Measurements from ENCODE around the gene IL25.
A peak's percentile ranks its signal among the peaks of the same experiment; 100 is the strongest.

The IL25 gene

GRCh38 chr14:23353433-23353780, 19.2 kb upstream of the IL25 start:
- H3K4me1 ChIP-seq (ENCODE audit: control insufficient read depth in 5 of 5, insufficient read depth in 5 of 5, low read length in 5 of 5): peaks cover 2 to 18% (median 17%) of the 10 kb centered on the region in 5 donors
- peaks cover 2 to 19% (median 10%) of the 10 kb centered on the region in 5 donors for H3K27me3 ChIP-seq (ENCODE audit: control insufficient read depth in 5 of 5, insufficient read depth in 4 of 5, low read length in 5 of 5)
- H3K36me3 ChIP-seq (ENCODE audit: control insufficient read depth in 5 of 5, insufficient read depth in 5 of 5, low read length in 5 of 5): peaks cover 0 to 15% (median 7%) of the 10 kb centered on the region in 5 donors
- no peak overlapping the region for H3K4me3 ChIP-seq (ENCODE audit: low read depth in 1 of 5, low read length in 5 of 5)
- no peak overlapping the region for H3K9ac ChIP-seq (ENCODE audit: low read length in 5 of 5)
- no peak overlapping the region for H3K27ac ChIP-seq (ENCODE audit: low read depth, low read length)
- H3K9me3 ChIP-seq (ENCODE audit: control insufficient read depth in 5 of 5, low read length in 5 of 5): no peaks in the 10 kb centered on the region

- Histone ChIP-seq H3K27me3 (ENCODE audit: control insufficient read depth in 5 of 5, insufficient read depth in 4 of 5, low read length in 5 of 5) (peaks cover 2 to 19% (median 10%) of the 10 kb centered on the region in 5 donors), H3K9ac (ENCODE audit: low read length in 5 of 5) (no peak overlapping the region), H3K36me3 (ENCODE audit: control insufficient read depth in 5 of 5, insufficient read depth in 5 of 5, low read length in 5 of 5) (peaks cover 0 to 25% (median 13%) of the 10 kb centered on the region in 5 donors), H3K4me1 (ENCODE audit: control insufficient read depth in 5 of 5, insufficient read depth in 5 of 5, low read length in 5 of 5) (peaks cover 2 to 18% (median 17%) of the 10 kb centered on the region in 5 donors), H3K4me3 (ENCODE audit: low read depth in 1 of 5, low read length in 5 of 5) (no peak overlapping the region), H3K27ac (ENCODE audit: low read depth, low read length) (no peak overlapping the region), H3K9me3 (ENCODE audit: control insufficient read depth in 5 of 5, low read length in 5 of 5) (no peaks in the 10 kb centered on the region)
Measured at GRCh38 chr14:23354990-23355389, 17.6 kb upstream of the IL25 start.

GRCh38 chr14:23355871-23356435, 16.7 kb upstream of the IL25 start:
- Histone ChIP-seq H3K36me3 (ENCODE audit: control insufficient read depth in 5 of 5, insufficient read depth in 5 of 5, low read length in 5 of 5) (peaks cover 0 to 30% (median 14%) of the 10 kb centered on the region in 5 donors), H3K27me3 (ENCODE audit: control insufficient read depth in 5 of 5, insufficient read depth in 4 of 5, low read length in 5 of 5) (peaks cover 2 to 17% (median 10%) of the 10 kb centered on the region in 5 donors), H3K4me3 (ENCODE audit: low read depth in 1 of 5, low read length in 5 of 5) (no peak overlapping the region), H3K4me1 (ENCODE audit: control insufficient read depth in 5 of 5, insufficient read depth in 5 of 5, low read length in 5 of 5) (peaks cover 2 to 21% (median 17%) of the 10 kb centered on the region in 5 donors), H3K9ac (ENCODE audit: low read length in 5 of 5) (no peak overlapping the region), H3K27ac (ENCODE audit: low read depth, low read length) (no peak overlapping the region), H3K9me3 (ENCODE audit: control insufficient read depth in 5 of 5, low read length in 5 of 5) (no peaks in the 10 kb centered on the region)

DNA sequence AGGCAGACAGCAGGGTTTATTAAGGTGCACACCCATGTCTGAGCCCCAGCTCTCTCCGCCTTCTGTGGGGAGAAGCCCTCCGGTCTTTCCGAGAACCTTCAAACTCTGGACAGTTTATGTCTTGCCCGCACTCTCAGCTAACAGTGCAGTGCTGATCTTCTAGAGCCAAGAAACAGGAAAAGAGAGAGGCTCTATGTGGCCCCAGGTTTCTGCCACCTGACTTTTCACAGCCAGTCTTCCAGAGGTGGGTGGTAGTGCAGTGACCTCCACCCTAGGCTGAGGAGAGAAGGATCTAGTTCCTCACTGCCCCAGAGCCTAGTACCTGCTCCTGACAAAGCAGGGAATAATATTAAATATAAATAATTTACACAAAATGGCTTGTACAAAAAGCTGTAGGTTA, 15.9 kb upstream of the IL25 start:
- Histone ChIP-seq H3K36me3 (ENCODE audit: control insufficient read depth in 5 of 5, insufficient read depth in 5 of 5, low read length in 5 of 5) (peaks cover 0 to 30% (median 14%) of the 10 kb centered on the region in 5 donors), H3K27ac (ENCODE audit: low read depth, low read length) (no peak overlapping the region), H3K9ac (ENCODE audit: low read length in 5 of 5) (no peak overlapping the region), H3K9me3 (ENCODE audit: control insufficient read depth in 5 of 5, low read length in 5 of 5) (no peaks in the 10 kb centered on the region), H3K4me1 (ENCODE audit: control insufficient read depth in 5 of 5, insufficient read depth in 5 of 5, low read length in 5 of 5) (peaks cover 2 to 20% (median 16%) of the 10 kb centered on the region in 5 donors), H3K4me3 (ENCODE audit: low read depth in 1 of 5, low read length in 5 of 5) (no peak overlapping the region), H3K27me3 (ENCODE audit: control insufficient read depth in 5 of 5, insufficient read depth in 4 of 5, low read length in 5 of 5) (peaks cover 0 to 10% (median 4%) of the 10 kb centered on the region in 5 donors)

- no peak overlapping the region for H3K27ac ChIP-seq (ENCODE audit: low read depth, low read length)
- no peaks in the 10 kb centered on the region for H3K9me3 ChIP-seq (ENCODE audit: control insufficient read depth in 5 of 5, low read length in 5 of 5)
- peaks cover 0 to 4% (median 0%) of the 10 kb centered on the region in 5 donors for H3K27me3 ChIP-seq (ENCODE audit: control insufficient read depth in 5 of 5, insufficient read depth in 4 of 5, low read length in 5 of 5)
- no peak overlapping the region for H3K4me3 ChIP-seq (ENCODE audit: low read depth in 1 of 5, low read length in 5 of 5)
- H3K4me1 ChIP-seq (ENCODE audit: control insufficient read depth in 5 of 5, insufficient read depth in 5 of 5, low read length in 5 of 5): peaks cover 2 to 19% (median 16%) of the 10 kb centered on the region in 5 donors
- no peak overlapping the region for H3K9ac ChIP-seq (ENCODE audit: low read length in 5 of 5)
- H3K36me3 ChIP-seq (ENCODE audit: control insufficient read depth in 5 of 5, insufficient read depth in 5 of 5, low read length in 5 of 5): peaks cover 0 to 30% (median 14%) of the 10 kb centered on the region in 5 donors
Measured at GRCh38 chr14:23357261-23357660, 15.3 kb upstream of the IL25 start.

GRCh38 chr14:23358042-23358441, 14.6 kb upstream of the IL25 start:
- H3K36me3 ChIP-seq (ENCODE audit: control insufficient read depth in 5 of 5, insufficient read depth in 5 of 5, low read length in 5 of 5): peaks cover 0 to 30% (median 14%) of the 10 kb centered on the region in 5 donors
- H3K9ac ChIP-seq (ENCODE audit: low read length in 5 of 5): no peak overlapping the region
- H3K9me3 ChIP-seq (ENCODE audit: control insufficient read depth in 5 of 5, low read length in 5 of 5): no peaks in the 10 kb centered on the region
- peaks cover 0 to 2% (median 0%) of the 10 kb centered on the region in 5 donors for H3K27me3 ChIP-seq (ENCODE audit: control insufficient read depth in 5 of 5, insufficient read depth in 4 of 5, low read length in 5 of 5)
- H3K4me1 ChIP-seq (ENCODE audit: control insufficient read depth in 5 of 5, insufficient read depth in 5 of 5, low read length in 5 of 5): peaks cover 1 to 13% (median 11%) of the 10 kb centered on the region in 5 donors
- H3K27ac ChIP-seq (ENCODE audit: low read depth, low read length): no peak overlapping the region
- H3K4me3 ChIP-seq (ENCODE audit: low read depth in 1 of 5, low read length in 5 of 5): no peak overlapping the region

GRCh38 chr14:23358553-23359166, 13.9 kb upstream of the IL25 start:
- Histone ChIP-seq H3K9ac (ENCODE audit: low read length in 5 of 5) (peak overlapping the region in 1 of 5 donors; percentile 48), H3K4me1 (ENCODE audit: control insufficient read depth in 5 of 5, insufficient read depth in 5 of 5, low read length in 5 of 5) (peaks cover 0 to 19% (median 13%) of the 10 kb centered on the region in 5 donors), H3K9me3 (ENCODE audit: control insufficient read depth in 5 of 5, low read length in 5 of 5) (no peaks in the 10 kb centered on the region), H3K4me3 (ENCODE audit: low read depth in 1 of 5, low read length in 5 of 5) (no peak overlapping the region), H3K27ac (ENCODE audit: low read depth, low read length) (no peak overlapping the region), H3K27me3 (ENCODE audit: control insufficient read depth in 5 of 5, insufficient read depth in 4 of 5, low read length in 5 of 5) (peaks cover 0 to 2% (median 0%) of the 10 kb centered on the region in 5 donors), H3K36me3 (ENCODE audit: control insufficient read depth in 5 of 5, insufficient read depth in 5 of 5, low read length in 5 of 5) (peaks cover 0 to 30% (median 14%) of the 10 kb centered on the region in 5 donors)

DNA sequence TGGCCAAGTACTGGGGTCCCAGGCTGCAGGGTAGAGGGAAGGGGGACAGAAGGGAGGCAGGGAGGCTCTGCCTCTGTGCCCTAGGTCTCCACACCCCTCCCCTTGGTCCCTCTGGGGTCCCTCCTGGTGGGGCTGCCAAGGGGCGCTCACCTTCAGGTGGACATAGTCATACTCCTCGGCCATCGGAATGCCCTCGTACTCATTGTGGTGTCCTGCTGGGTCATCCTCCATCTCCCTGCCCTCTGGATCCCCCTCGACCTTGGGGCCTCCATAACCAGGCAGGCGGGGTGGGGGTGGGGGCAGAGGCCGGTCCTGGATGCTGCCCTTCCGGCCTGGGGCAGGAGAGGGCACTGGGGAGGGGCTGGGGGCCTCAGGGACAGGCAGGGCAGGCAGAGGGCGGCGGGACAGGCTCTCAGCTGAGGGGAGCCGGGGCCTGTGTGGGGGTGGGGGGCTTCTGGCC, 13.4 kb upstream of the IL25 start:
- H3K9me3 ChIP-seq (ENCODE audit: control insufficient read depth in 5 of 5, low read length in 5 of 5): no peaks in the 10 kb centered on the region
- peaks cover 0 to 30% (median 14%) of the 10 kb centered on the region in 5 donors for H3K36me3 ChIP-seq (ENCODE audit: control insufficient read depth in 5 of 5, insufficient read depth in 5 of 5, low read length in 5 of 5)
- peak overlapping the region in 1 of 5 donors; percentile 48 for H3K9ac ChIP-seq (ENCODE audit: low read length in 5 of 5)
- no peak overlapping the region for H3K27ac ChIP-seq (ENCODE audit: low read depth, low read length)
- H3K27me3 ChIP-seq (ENCODE audit: control insufficient read depth in 5 of 5, insufficient read depth in 4 of 5, low read length in 5 of 5): peaks cover 0 to 2% (median under 1%) of the 10 kb centered on the region in 5 donors
- peaks cover 0 to 24% (median 18%) of the 10 kb centered on the region in 5 donors for H3K4me1 ChIP-seq (ENCODE audit: control insufficient read depth in 5 of 5, insufficient read depth in 5 of 5, low read length in 5 of 5)
- H3K4me3 ChIP-seq (ENCODE audit: low read depth in 1 of 5, low read length in 5 of 5): no peak overlapping the region

- peaks cover 0 to 5% (median 0%) of the 10 kb centered on the region in 5 donors for H3K27me3 ChIP-seq (ENCODE audit: control insufficient read depth in 5 of 5, insufficient read depth in 4 of 5, low read length in 5 of 5)
- no peak overlapping the region for H3K9ac ChIP-seq (ENCODE audit: low read length in 5 of 5)
- no peak overlapping the region for H3K27ac ChIP-seq (ENCODE audit: low read depth, low read length)
- H3K36me3 ChIP-seq (ENCODE audit: control insufficient read depth in 5 of 5, insufficient read depth in 5 of 5, low read length in 5 of 5): peaks cover 0 to 30% (median 14%) of the 10 kb centered on the region in 5 donors
- H3K9me3 ChIP-seq (ENCODE audit: control insufficient read depth in 5 of 5, low read length in 5 of 5): no peaks in the 10 kb centered on the region
- no peak overlapping the region for H3K4me3 ChIP-seq (ENCODE audit: low read depth in 1 of 5, low read length in 5 of 5)
- peaks cover 0 to 31% (median 24%) of the 10 kb centered on the region in 5 donors for H3K4me1 ChIP-seq (ENCODE audit: control insufficient read depth in 5 of 5, insufficient read depth in 5 of 5, low read length in 5 of 5)
Measured at GRCh38 chr14:23359722-23360447, 12.7 kb upstream of the IL25 start.
